GM04504 (cell line): ENCODE measurements around the gene SULF2.

Source experiments
- DNase-seq: peaks from one replicate; pipeline ENCODE4 v3.0.0-alpha.2; 2012; ENCODE audit warnings: low read depth

Gene SULF2

GRCh38 chr20:47682028-47682783 lies 103.1 kb downstream of the SULF2 start:
- peak; percentile 60 for DNase-seq

- DNase-seq = no peak
These were observed 104.3 kb downstream of the SULF2 start for GRCh38 chr20:47680804-47681529.

- DNase-seq = no peak
These were observed 105.8 kb downstream of the SULF2 start for GRCh38 chr20:47679462-47679861.

- DNase-seq = no peak
These were observed 106.7 kb downstream of the SULF2 start for GRCh38 chr20:47678536-47678935.

- no peak for DNase-seq
These were observed 107.4 kb downstream of the SULF2 start for GRCh38 chr20:47677635-47678453.

GRCh38 chr20:47676912-47677634 lies 108.2 kb downstream of the SULF2 start:
- DNase-seq = no peak

- no peak for DNase-seq
These were observed 109.0 kb downstream of the SULF2 start for GRCh38 chr20:47676219-47676721.

- no peak for DNase-seq
These were observed 109.8 kb downstream of the SULF2 start for GRCh38 chr20:47675190-47676142.

- DNase-seq = no peak
These were observed 110.6 kb downstream of the SULF2 start for GRCh38 chr20:47674686-47675085.

- no peak for DNase-seq
These were observed 111.1 kb downstream of the SULF2 start for GRCh38 chr20:47674145-47674544.

GRCh38 chr20:47673671-47673955 lies 111.7 kb downstream of the SULF2 start:
- no peak for DNase-seq

- no peak for DNase-seq
These were observed 112.2 kb downstream of the SULF2 start for GRCh38 chr20:47672886-47673670.

GRCh38 chr20:47672166-47672565 lies 113.1 kb downstream of the SULF2 start:
- DNase-seq = no peak

- DNase-seq = no peak
These were observed 114.4 kb downstream of the SULF2 start for GRCh38 chr20:47670913-47671312.

- DNase-seq = no peak
These were observed 115.1 kb downstream of the SULF2 start for GRCh38 chr20:47669927-47670890.

GRCh38 chr20:47669489-47669888 lies 115.8 kb downstream of the SULF2 start:
- no peak for DNase-seq

- DNase-seq = no peak
These were observed 116.2 kb downstream of the SULF2 start for GRCh38 chr20:47669152-47669425.

GRCh38 chr20:47668313-47669151 lies 116.7 kb downstream of the SULF2 start:
- no peak for DNase-seq
